ENCODE data around the gene KHDRBS2. TPM values are rescaled to one million over a fixed set of nuclear protein-coding genes. Genes with fewer than 3 reads are reported as not detected.

KHDRBS2 gene
- total RNA-seq, 2 experiments from 2014 or later: not detected

GRCh38 chr6:61950811-61951210 is 335.2 kb downstream of the KHDRBS2 start:
- no peak overlapping the region for H3K27ac Mint-ChIP-seq
- Histone ChIP-seq H3K36me3 (ENCODE audit: insufficient read depth, low read length) (no peaks in the 10 kb centered on the region), H3K9me3 (ENCODE audit: control insufficient read depth in 1 of 2, insufficient read depth in 1 of 2, low read length in 2 of 2) (peaks cover under 1 to 5% of the 10 kb centered on the region in 2 experiments), H3K27ac (ENCODE audit: low read depth in 1 of 2, low read length in 2 of 2) (no peak overlapping the region), H3K4me3 (ENCODE audit: low read length) (no peak overlapping the region), H3K27me3 (ENCODE audit: control insufficient read depth in 1 of 2, insufficient read depth in 2 of 2, low read length in 2 of 2) (no peaks in the 10 kb centered on the region), H3K4me1 (ENCODE audit: insufficient read depth, low read length) (no peaks in the 10 kb centered on the region)
- no peaks in the 10 kb centered on the region for H3K36me3 Mint-ChIP-seq (ENCODE audit: low read depth)
- no peak for ATAC-seq (ENCODE audit: poor library complexity)
- H3K4me1 Mint-ChIP-seq (ENCODE audit: low read depth): no peaks in the 10 kb centered on the region
- no peak overlapping the region for H3K4me3 Mint-ChIP-seq
- H3K9me3 Mint-ChIP-seq: no peaks in the 10 kb centered on the region
- ChIA-PET POLR2A (no interaction called here), CTCF (no interaction called here)
- intact Hi-C loops (cut with DNase I, micrococcal nuclease): no loop called here
- no peak for DNase-seq
- TF ChIP-seq, protein P1, sequence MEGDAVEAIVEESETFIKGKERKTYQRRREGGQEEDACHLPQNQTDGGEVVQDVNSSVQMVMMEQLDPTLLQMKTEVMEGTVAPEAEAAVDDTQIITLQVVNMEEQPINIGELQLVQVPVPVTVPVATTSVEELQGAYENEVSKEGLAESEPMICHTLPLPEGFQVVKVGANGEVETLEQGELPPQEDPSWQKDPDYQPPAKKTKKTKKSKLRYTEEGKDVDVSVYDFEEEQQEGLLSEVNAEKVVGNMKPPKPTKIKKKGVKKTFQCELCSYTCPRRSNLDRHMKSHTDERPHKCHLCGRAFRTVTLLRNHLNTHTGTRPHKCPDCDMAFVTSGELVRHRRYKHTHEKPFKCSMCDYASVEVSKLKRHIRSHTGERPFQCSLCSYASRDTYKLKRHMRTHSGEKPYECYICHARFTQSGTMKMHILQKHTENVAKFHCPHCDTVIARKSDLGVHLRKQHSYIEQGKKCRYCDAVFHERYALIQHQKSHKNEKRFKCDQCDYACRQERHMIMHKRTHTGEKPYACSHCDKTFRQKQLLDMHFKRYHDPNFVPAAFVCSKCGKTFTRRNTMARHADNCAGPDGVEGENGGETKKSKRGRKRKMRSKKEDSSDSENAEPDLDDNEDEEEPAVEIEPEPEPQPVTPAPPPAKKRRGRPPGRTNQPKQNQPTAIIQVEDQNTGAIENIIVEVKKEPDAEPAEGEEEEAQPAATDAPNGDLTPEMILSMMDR (IDR thresholded peaks at IDR 0.05): no peak
- H3K27me3 Mint-ChIP-seq: no peaks in the 10 kb centered on the region

GRCh38 chr6:61949971-61950370 is 336.1 kb downstream of the KHDRBS2 start:
- Mint-ChIP-seq H3K4me3 (no peak overlapping the region), H3K27ac (no peak overlapping the region), H3K36me3 (ENCODE audit: low read depth) (no peaks in the 10 kb centered on the region), H3K4me1 (ENCODE audit: low read depth) (no peaks in the 10 kb centered on the region), H3K9me3 (no peaks in the 10 kb centered on the region), H3K27me3 (no peaks in the 10 kb centered on the region)
- no peaks in the 10 kb centered on the region for H3K27me3 ChIP-seq (ENCODE audit: control insufficient read depth in 1 of 2, insufficient read depth in 2 of 2, low read length in 2 of 2)
- ChIA-PET POLR2A (no interaction called here), CTCF (interaction anchor here (0.6 kb wide), 1 partner anchor 50 kb away, joined by 3 read pairs; no protein-coding TSS in a partner anchor)
- no peak for DNase-seq
- no peak overlapping the region for H3K4me3 ChIP-seq (ENCODE audit: low read length)
- peaks cover 0 to 4% of the 10 kb centered on the region in 2 experiments for H3K9me3 ChIP-seq (ENCODE audit: control insufficient read depth in 1 of 2, insufficient read depth in 1 of 2, low read length in 2 of 2)
- no peaks in the 10 kb centered on the region for H3K36me3 ChIP-seq (ENCODE audit: insufficient read depth, low read length)
- ATAC-seq (ENCODE audit: poor library complexity): no peak
- no peak overlapping the region for H3K27ac ChIP-seq (ENCODE audit: low read depth in 1 of 2, low read length in 2 of 2)
- H3K4me1 ChIP-seq (ENCODE audit: insufficient read depth, low read length): no peaks in the 10 kb centered on the region
- TF ChIP-seq, protein P1 (IDR thresholded peaks at IDR 0.05): no peak
- intact Hi-C loops (cut with DNase I, micrococcal nuclease): no loop called here

- Mint-ChIP-seq H3K27me3 (no peaks in the 10 kb centered on the region), H3K27ac (no peak overlapping the region), H3K9me3 (no peaks in the 10 kb centered on the region), H3K4me3 (no peak overlapping the region), H3K4me1 (ENCODE audit: low read depth) (no peaks in the 10 kb centered on the region), H3K36me3 (ENCODE audit: low read depth) (no peaks in the 10 kb centered on the region)
- intact Hi-C loops (cut with DNase I, micrococcal nuclease): no loop called here
- ChIA-PET CTCF (no interaction called here), POLR2A (no interaction called here)
- Histone ChIP-seq H3K4me1 (ENCODE audit: insufficient read depth, low read length) (no peaks in the 10 kb centered on the region), H3K27me3 (ENCODE audit: control insufficient read depth in 1 of 2, insufficient read depth in 2 of 2, low read length in 2 of 2) (no peaks in the 10 kb centered on the region), H3K27ac (ENCODE audit: low read depth in 1 of 2, low read length in 2 of 2) (no peak overlapping the region), H3K36me3 (ENCODE audit: insufficient read depth, low read length) (no peaks in the 10 kb centered on the region), H3K9me3 (ENCODE audit: control insufficient read depth in 1 of 2, insufficient read depth in 1 of 2, low read length in 2 of 2) (peaks cover 0 to 4% of the 10 kb centered on the region in 2 experiments), H3K4me3 (ENCODE audit: low read length) (no peak overlapping the region)
- DNase-seq (no peak), ATAC-seq (ENCODE audit: poor library complexity) (no peak)
- TF ChIP-seq, protein P1 (IDR thresholded peaks at IDR 0.05): no peak
These were observed 336.9 kb downstream of the KHDRBS2 start for GRCh38 chr6:61949161-61949560.
